Smooth muscle cell (in vitro differentiated cells): Measurements from ENCODE around the gene PDZD8. TPM values are rescaled to one million over a fixed set of nuclear protein-coding genes. Genes with fewer than 3 reads are reported as not detected.

Experiments
- DNase-seq: peaks from one replicate; lab custom pipeline; 2025; ENCODE audit not compliant: unreplicated experiment; lab: John Stamatoyannopoulos, UW
- H2AFZ ChIP-seq: fragments of 200-600 bp; sonication (generic); 2 replicates; pipeline ENCODE4 v1.6.0; 2016; ENCODE audit warnings: antibody characterized with exemption, low read depth, mild to moderate bottlenecking
- H3F3A ChIP-seq: fragments of 200-600 bp; sonication (generic); 2 replicates; pipeline ENCODE4 v1.6.0; 2017; ENCODE audit warnings: antibody characterized with exemption, low read depth
- H3K27ac ChIP-seq: fragments of 200-600 bp; sonication (generic); 2 replicates; pipeline ENCODE4 v1.5.1; 2016; ENCODE audit warnings: low read depth, mild to moderate bottlenecking
- H3K27me3 ChIP-seq: fragments of 200-600 bp; sonication (generic); 2 replicates; pipeline ENCODE4 v1.6.1; 2016; ENCODE audit warnings: low read depth, mild to moderate bottlenecking
- H3K36me3 ChIP-seq: fragments of 200-600 bp; sonication (generic); 2 replicates; pipeline ENCODE4 v1.5.1; 2016; ENCODE audit warnings: low read depth
- H3K4me1 ChIP-seq: fragments of 200-600 bp; sonication (generic); 2 replicates; pipeline ENCODE4 v1.5.1; 2016; ENCODE audit warnings: low read depth
- H3K4me2 ChIP-seq: fragments of 200-600 bp; sonication (generic); 2 replicates; pipeline ENCODE4 v1.6.0; 2016; ENCODE audit warnings: mild to moderate bottlenecking
- H3K4me3 ChIP-seq: fragments of 200-600 bp; sonication (generic); 2 replicates; pipeline ENCODE4 v1.5.1; 2016; ENCODE audit warnings: mild to moderate bottlenecking
- H3K79me2 ChIP-seq: fragments of 200-600 bp; sonication (generic); 2 replicates; pipeline ENCODE4 v1.6.0; 2016; ENCODE audit warnings: low read depth, mild to moderate bottlenecking
- H3K9ac ChIP-seq: fragments of 200-600 bp; sonication (generic); 2 replicates; pipeline ENCODE4 v1.6.0; 2016; ENCODE audit warnings: low read depth
- H3K9me3 ChIP-seq: fragments of 200-600 bp; sonication (generic); replicated peaks from 2 replicates; pipeline ENCODE4 v1.5.1; 2016; ENCODE audit warnings: low read depth
- H4K20me1 ChIP-seq: fragments of 200-600 bp; sonication (generic); 2 replicates; pipeline ENCODE4 v1.6.0; 2016; ENCODE audit warnings: low read depth
- WGBS: methylation state at CpG from one replicate; pipeline ENCODE4 v1.1.7; 2016; ENCODE audit warnings: low lambda C conversion rate; 5-methylcytosine and 5-hydroxymethylcytosine counted together
- polyA plus RNA-seq: library from polyadenylated mRNA; unstranded; fragments of >200 nt; fragmentation: Nextera tagmentation; extraction: Ambion mirVana; gene quantifications from 2 replicates; pipeline ENCODE4 v1.2.1, GENCODE V29; 2016
- total RNA-seq: library from RNA; depleted of rRNA; stranded (reverse); fragments of >200 nt; gene quantifications from 2 replicates; pipeline ENCODE4 v1.2.3, GENCODE V29; 2014
- TF ChIP-seq, protein P1 (sequence below): fragments of 200-600 bp; sonication (generic); IDR thresholded peaks from 2 replicates; pipeline ENCODE4 v1.5.1; 2017; ENCODE audit warnings: borderline replicate concordance, mild to moderate bottlenecking, antibody characterized with exemption; ENCODE audit not compliant: insufficient read depth, poor library complexity, severe bottlenecking

PDZD8 gene
- total and polyA plus RNA-seq, 2 experiments from 2014 or later = 6.3 to 22.1 TPM

DNA sequence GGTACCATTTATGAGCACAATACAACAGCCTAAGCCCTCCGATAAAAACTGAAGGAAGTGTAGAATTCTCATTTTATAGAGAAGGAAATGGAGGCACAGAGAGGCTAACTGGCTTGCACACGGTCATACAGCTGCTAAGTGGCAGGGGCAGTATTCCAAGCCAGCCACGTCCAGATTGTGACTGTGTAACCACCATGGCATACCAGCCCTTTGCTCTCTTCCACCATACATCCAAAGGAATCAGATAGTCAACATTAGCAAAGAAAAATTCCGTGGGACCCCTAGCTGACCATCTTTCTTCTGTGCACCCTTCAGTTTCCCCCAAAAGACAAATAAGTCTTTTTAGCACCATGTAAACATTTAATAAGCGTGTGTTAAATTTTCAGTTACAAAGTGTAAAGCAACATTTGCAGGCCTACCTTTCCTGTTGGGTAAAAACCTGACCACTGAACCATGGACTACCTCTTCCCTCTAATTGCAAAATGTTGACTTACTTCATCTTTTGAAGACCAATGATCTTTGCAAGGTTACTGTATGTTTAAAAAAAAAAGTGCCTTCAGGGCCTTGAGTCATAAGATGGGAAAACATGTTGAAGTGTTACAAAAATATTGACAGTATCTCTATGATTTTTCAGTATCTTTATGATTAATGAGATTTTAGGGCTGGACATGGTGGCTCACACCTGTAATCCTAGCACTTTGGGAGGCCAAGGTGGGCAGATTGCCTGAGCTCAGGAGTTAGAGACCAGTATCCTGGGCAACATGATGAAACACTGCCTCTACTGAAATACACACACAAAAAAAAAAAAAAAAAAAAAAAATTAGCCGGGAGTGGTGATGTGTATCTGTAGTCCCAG, 24.3 kb upstream of the PDZD8 start:
- Histone ChIP-seq H3K9ac (no peak overlapping the region), H3F3A (no peaks in the 10 kb centered on the region), H3K27ac (no peak overlapping the region), H2AFZ (no peak overlapping the region), H3K4me3 (no peak overlapping the region), H3K4me1 (no peaks in the 10 kb centered on the region), H3K36me3 (no peaks in the 10 kb centered on the region), H4K20me1 (no peaks in the 10 kb centered on the region), H3K27me3 (peaks cover 6% of the 10 kb centered on the region), H3K79me2 (no peaks in the 10 kb centered on the region), H3K9me3 (no peaks in the 10 kb centered on the region), H3K4me2 (no peak overlapping the region)
- TF ChIP-seq, protein P1, sequence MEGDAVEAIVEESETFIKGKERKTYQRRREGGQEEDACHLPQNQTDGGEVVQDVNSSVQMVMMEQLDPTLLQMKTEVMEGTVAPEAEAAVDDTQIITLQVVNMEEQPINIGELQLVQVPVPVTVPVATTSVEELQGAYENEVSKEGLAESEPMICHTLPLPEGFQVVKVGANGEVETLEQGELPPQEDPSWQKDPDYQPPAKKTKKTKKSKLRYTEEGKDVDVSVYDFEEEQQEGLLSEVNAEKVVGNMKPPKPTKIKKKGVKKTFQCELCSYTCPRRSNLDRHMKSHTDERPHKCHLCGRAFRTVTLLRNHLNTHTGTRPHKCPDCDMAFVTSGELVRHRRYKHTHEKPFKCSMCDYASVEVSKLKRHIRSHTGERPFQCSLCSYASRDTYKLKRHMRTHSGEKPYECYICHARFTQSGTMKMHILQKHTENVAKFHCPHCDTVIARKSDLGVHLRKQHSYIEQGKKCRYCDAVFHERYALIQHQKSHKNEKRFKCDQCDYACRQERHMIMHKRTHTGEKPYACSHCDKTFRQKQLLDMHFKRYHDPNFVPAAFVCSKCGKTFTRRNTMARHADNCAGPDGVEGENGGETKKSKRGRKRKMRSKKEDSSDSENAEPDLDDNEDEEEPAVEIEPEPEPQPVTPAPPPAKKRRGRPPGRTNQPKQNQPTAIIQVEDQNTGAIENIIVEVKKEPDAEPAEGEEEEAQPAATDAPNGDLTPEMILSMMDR = no peak
- 88% methylated on average over 6 of the region's 6 CpGs for WGBS
- no peak for DNase-seq

DNA sequence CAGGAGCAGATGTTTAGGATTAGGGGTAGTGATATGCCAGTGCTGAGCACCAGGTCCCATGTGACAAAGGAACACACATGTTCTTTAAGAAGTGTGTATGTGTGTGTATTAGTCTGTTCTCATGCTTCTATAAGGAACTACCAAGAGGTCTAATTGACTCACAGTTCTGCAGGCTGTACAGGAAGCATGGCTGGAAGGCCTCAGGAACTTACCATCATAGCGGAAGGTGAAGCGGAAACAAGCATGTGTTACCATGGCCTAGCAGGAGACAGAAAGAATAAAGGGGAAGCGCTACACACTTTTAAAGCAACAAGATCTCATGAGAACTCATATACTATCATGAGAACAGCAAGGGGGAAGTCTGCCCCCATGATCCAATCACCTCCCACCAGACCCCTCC, 22.8 kb upstream of the PDZD8 start:
- no peak overlapping the region for H3K4me2 ChIP-seq
- peaks cover 6% of the 10 kb centered on the region for H3K27me3 ChIP-seq
- WGBS = 93% methylated on average over 3 of the region's 3 CpGs
- no peak overlapping the region for H3K9ac ChIP-seq
- H3K4me1 ChIP-seq = no peaks in the 10 kb centered on the region
- H3K79me2 ChIP-seq = no peaks in the 10 kb centered on the region
- no peaks in the 10 kb centered on the region for H3K9me3 ChIP-seq
- H3K27ac ChIP-seq = no peak overlapping the region
- H3K36me3 ChIP-seq = no peaks in the 10 kb centered on the region
- TF ChIP-seq, protein P1 = no peak
- no peak for DNase-seq
- no peaks in the 10 kb centered on the region for H3F3A ChIP-seq
- no peaks in the 10 kb centered on the region for H4K20me1 ChIP-seq
- H3K4me3 ChIP-seq = no peak overlapping the region
- no peak overlapping the region for H2AFZ ChIP-seq

GRCh38 chr10:117391436-117392205, 16.4 kb upstream of the PDZD8 start:
- Histone ChIP-seq H3K4me1 (no peaks in the 10 kb centered on the region), H3K9me3 (no peaks in the 10 kb centered on the region), H3K4me2 (peak overlapping the region; percentile 47), H3K36me3 (no peaks in the 10 kb centered on the region), H4K20me1 (no peaks in the 10 kb centered on the region), H3K27ac (no peak overlapping the region), H3K9ac (no peak overlapping the region), H3K79me2 (no peaks in the 10 kb centered on the region), H3K4me3 (no peak overlapping the region), H3F3A (no peaks in the 10 kb centered on the region), H2AFZ (no peak overlapping the region), H3K27me3 (peaks cover 15% of the 10 kb centered on the region)
- DNase-seq = no peak
- WGBS = 56% methylated on average over 4 of the region's 4 CpGs
- TF ChIP-seq, protein P1 = no peak
